ENCODE data around the gene KCNMB3. TPM values are rescaled to one million over a fixed set of nuclear protein-coding genes. Genes with fewer than 3 reads are reported as not detected.

KCNMB3 gene
- total RNA-seq, 2 donors from 2014 or later: 6.5 to 8.2 TPM

DNA sequence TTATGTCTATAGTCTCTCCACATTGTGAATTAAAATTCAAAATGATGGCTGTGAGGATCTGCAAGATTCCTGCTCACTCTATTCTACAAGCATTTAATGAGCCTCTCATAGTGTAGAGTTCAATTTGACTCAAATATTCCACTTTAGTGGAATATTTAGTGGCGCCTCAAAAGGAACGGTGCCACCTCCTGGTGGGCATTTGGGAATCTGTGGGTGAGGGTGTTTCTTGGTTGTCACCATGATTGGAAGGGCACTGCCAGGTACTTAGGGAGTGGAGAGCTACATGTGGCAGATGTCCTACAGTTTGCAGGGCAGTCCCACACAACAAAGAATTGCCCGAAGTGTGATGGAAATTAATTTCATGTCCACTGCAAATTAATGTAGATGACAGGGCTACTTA, 21.5 kb upstream of the KCNMB3 start:
- Histone ChIP-seq H3K4me3 (no peak overlapping the region), H3K36me3 (replicated peaks in 1 of 2; ENCODE audit: insufficient read depth in 1 of 2, low read depth in 2 of 2) (no peaks in the 10 kb centered on the region), H3K27ac (no peak overlapping the region), H3K9me3 (no peaks in the 10 kb centered on the region), H3K4me1 (no peaks in the 10 kb centered on the region), H3K27me3 (no peaks in the 10 kb centered on the region)
- WGBS, 2 donors: 69 to 79% methylated on average over 3 of the region's 3 CpGs
- no peak for TF ChIP-seq POLR2A (IDR thresholded peaks at IDR 0.05)
- peak in 4 of 7 experiments; percentile 15 to 20 (median 16) for TF ChIP-seq CTCF (IDR thresholded peaks at IDR 0.05)
- intact Hi-C loops (cut with DNase I): no loop called here
- ATAC-seq (no peak), DNase-seq (peak in 1 of 4 donors; percentile 16)

GRCh38 chr3:179269152-179269707, 18.3 kb upstream of the KCNMB3 start:
- ATAC-seq (no peak), DNase-seq (no peak)
- Histone ChIP-seq H3K27me3 (no peaks in the 10 kb centered on the region), H3K4me3 (no peak overlapping the region), H3K9me3 (no peaks in the 10 kb centered on the region), H3K4me1 (no peaks in the 10 kb centered on the region), H3K27ac (no peak overlapping the region), H3K36me3 (replicated peaks in 1 of 2; ENCODE audit: insufficient read depth in 1 of 2, low read depth in 2 of 2) (no peaks in the 10 kb centered on the region)
- intact Hi-C loops (cut with DNase I): no loop called here
- TF ChIP-seq POLR2A (IDR thresholded peaks at IDR 0.05) (no peak), CTCF (IDR thresholded peaks at IDR 0.05) (no peak)
- WGBS, 2 donors: 58 to 67% methylated on average over 4 of the region's 4 CpGs

DNA sequence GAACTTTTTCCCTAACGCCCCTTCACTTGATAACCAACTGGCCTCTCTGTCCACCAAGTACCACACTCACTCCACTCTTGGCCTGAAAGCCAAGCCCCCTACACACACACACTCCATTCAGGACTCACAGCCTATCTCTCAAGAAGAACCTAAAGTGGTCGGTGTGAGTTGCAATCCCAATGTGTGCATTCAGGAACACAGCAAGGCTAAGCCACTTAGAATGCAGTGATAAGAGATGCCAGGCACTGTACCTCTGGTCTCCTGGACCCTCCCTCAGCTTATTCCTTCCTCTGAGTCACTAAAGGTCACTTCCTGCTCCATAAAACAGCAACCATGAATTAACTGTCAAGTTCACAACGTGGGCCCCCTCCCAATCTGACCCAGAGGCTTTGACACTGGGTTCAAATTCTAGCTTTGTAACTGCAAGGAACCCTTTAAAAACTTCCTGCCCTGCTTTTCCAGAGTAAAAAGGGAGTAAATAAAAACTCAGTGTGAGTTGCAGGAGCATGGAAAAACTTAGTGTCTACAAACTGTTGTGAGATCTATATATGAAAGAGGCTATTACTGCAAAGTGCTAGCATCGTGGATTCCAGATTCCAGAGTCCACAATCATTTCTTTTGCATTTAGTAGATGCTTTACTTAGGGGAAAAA, 17.6 kb upstream of the KCNMB3 start:
- TF ChIP-seq CTCF (IDR thresholded peaks at IDR 0.05): no peak
- TF ChIP-seq POLR2A (IDR thresholded peaks at IDR 0.05): no peak
- Histone ChIP-seq H3K27me3 (no peaks in the 10 kb centered on the region), H3K4me3 (no peak overlapping the region), H3K36me3 (replicated peaks in 1 of 2; ENCODE audit: insufficient read depth in 1 of 2, low read depth in 2 of 2) (no peaks in the 10 kb centered on the region), H3K4me1 (no peaks in the 10 kb centered on the region), H3K9me3 (no peaks in the 10 kb centered on the region), H3K27ac (no peak overlapping the region)
- ATAC-seq (no peak), DNase-seq (no peak)
- intact Hi-C loops (cut with DNase I): no loop called here
- 33 to 34% methylated on average over 4 of the region's 4 CpGs for WGBS, 2 donors

DNA sequence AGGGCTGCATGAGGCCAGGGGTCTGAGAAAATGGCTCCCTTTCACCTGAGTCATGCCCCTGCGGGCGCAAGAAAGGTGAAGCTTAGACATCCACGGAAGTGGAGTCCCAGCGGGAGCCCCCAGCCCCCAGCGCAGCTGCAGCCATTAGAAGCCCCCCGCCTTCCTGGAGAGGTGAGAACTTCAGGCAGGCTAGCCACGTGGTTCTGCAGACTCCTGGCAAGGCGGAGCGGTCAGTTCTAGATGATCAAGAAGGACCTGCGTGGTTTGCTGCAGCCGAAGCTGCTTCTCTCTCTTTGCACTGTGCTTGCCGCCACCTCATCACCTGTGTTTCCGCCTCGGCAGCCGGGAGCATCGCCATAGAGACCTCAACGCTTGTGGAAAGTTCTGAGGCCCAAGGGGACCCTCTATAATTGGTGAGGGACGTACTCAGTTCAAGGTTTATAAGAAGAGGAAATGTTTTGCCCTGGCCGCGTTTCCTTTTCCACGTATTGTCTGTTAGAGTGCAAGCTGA, 15.8 kb upstream of the KCNMB3 start:
- Histone ChIP-seq H3K9me3 (no peaks in the 10 kb centered on the region), H3K36me3 (replicated peaks in 1 of 2; ENCODE audit: insufficient read depth in 1 of 2, low read depth in 2 of 2) (no peaks in the 10 kb centered on the region), H3K27ac (no peak overlapping the region), H3K4me3 (no peak overlapping the region), H3K27me3 (no peaks in the 10 kb centered on the region), H3K4me1 (no peaks in the 10 kb centered on the region)
- TF ChIP-seq CTCF (IDR thresholded peaks at IDR 0.05) (no peak), POLR2A (IDR thresholded peaks at IDR 0.05) (no peak)
- intact Hi-C loops (cut with DNase I): no loop called here
- ATAC-seq (no peak), DNase-seq (no peak)
- WGBS, 2 donors: 68 to 70% methylated on average over 12 to 19 of the region's 21 CpGs

GRCh38 chr3:179265875-179266274, 15.0 kb upstream of the KCNMB3 start:
- H3K4me3 ChIP-seq: no peak overlapping the region
- no peaks in the 10 kb centered on the region for H3K27me3 ChIP-seq
- intact Hi-C loops (cut with DNase I): no loop called here
- H3K27ac ChIP-seq: no peak overlapping the region
- peaks cover under 1% of the 10 kb centered on the region for H3K4me1 ChIP-seq
- no peaks in the 10 kb centered on the region for H3K36me3 ChIP-seq (replicated peaks in 1 of 2; ENCODE audit: insufficient read depth in 1 of 2, low read depth in 2 of 2)
- no peak for TF ChIP-seq CTCF (IDR thresholded peaks at IDR 0.05)
- no peak for TF ChIP-seq POLR2A (IDR thresholded peaks at IDR 0.05)
- 63 to 65% methylated on average over 4 of the region's 4 CpGs for WGBS, 2 donors
- H3K9me3 ChIP-seq: no peaks in the 10 kb centered on the region
- DNase-seq (no peak), ATAC-seq (no peak)

Data from body of pancreas (tissue), 4 donors.